GM12801 (cell line): Measurements from ENCODE around the gene OR56A1.

ENCODE experiments used
- CTCF ChIP-seq: IDR thresholded peaks from one replicate; pipeline ENCODE4 v1.5.1; 2011; ENCODE audit warnings: control low read depth; ENCODE audit not compliant: insufficient read length; ENCODE audit errors: extremely low read depth

Gene OR56A1

GRCh38 chr11:5989203-5989602 lies 41.4 kb downstream of the OR56A1 start:
- no peak for TF ChIP-seq CTCF

- TF ChIP-seq CTCF: no peak
Measured at GRCh38 chr11:5986885-5987284, 43.7 kb downstream of the OR56A1 start, which contains the start of gene OR52L1. OR52L1 (minus strand) TSS chr11:5986985; CDS start chr11:5986930, 55 bp downstream.

GRCh38 chr11:5983443-5983842 lies 47.1 kb downstream of the OR56A1 start:
- no peak for TF ChIP-seq CTCF

GRCh38 chr11:5973530-5973929 lies 57.0 kb downstream of the OR56A1 start:
- no peak for TF ChIP-seq CTCF
